Parathyroid adenoma (tissue), 2 donors: Measurements from ENCODE around the gene EHD1.

Experiments
- H2AFZ ChIP-seq: fragments of 300-600 bp; sonication (generic); one replicate; pipeline ENCODE4 v1.7.0; 2017; ENCODE audit warnings: antibody characterized with exemption, mild to moderate bottlenecking
- H3K27ac ChIP-seq: fragments of 300-600 bp; sonication (generic); one replicate; pipeline ENCODE4 v1.7.0; 2017
- H3K27me3 ChIP-seq: fragments of 300-600 bp; sonication (generic); one replicate; pipeline ENCODE4 v1.7.0; 2017; ENCODE audit warnings: low read length; ENCODE audit not compliant: control insufficient read depth, insufficient read depth
- H3K36me3 ChIP-seq: fragments of 300-600 bp; sonication (generic); one replicate; pipeline ENCODE4 v1.7.0; 2017; ENCODE audit warnings: low read length; ENCODE audit not compliant: control insufficient read depth, insufficient read depth
- H3K4me1 ChIP-seq: fragments of 300-600 bp; sonication (generic); one replicate; pipeline ENCODE4 v1.7.0; 2017; ENCODE audit warnings: control low read depth
- H3K4me2 ChIP-seq: fragments of 300-600 bp; sonication (generic); one replicate; pipeline ENCODE4 v1.7.0; 2017; ENCODE audit warnings: low read length
- H3K4me3 ChIP-seq: fragments of 300-600 bp; sonication (generic); one replicate; pipeline ENCODE4 v1.7.0; 2017; ENCODE audit warnings: low read depth, low read length
- H3K79me2 ChIP-seq: fragments of 300-600 bp; sonication (generic); one replicate; pipeline ENCODE4 v1.7.0; 2017; ENCODE audit warnings: control low read depth
- H3K9ac ChIP-seq: fragments of 300-600 bp; sonication (generic); one replicate; pipeline ENCODE4 v1.7.0; 2017; ENCODE audit warnings: mild to moderate bottlenecking
- H3K9me3 ChIP-seq: fragments of 300-600 bp; sonication (generic); one replicate; pipeline ENCODE4 v1.7.0; 2017; ENCODE audit warnings: low read length; ENCODE audit not compliant: control insufficient read depth
- TF ChIP-seq, protein P1 (sequence below): fragments of 300-600 bp; sonication (generic); IDR thresholded peaks from one replicate; pipeline ENCODE4 v1.7.0; 2017; ENCODE audit warnings: antibody characterized with exemption, mild to moderate bottlenecking
- donor health status: primary hyperparathyroidism.

Gene EHD1

DNA sequence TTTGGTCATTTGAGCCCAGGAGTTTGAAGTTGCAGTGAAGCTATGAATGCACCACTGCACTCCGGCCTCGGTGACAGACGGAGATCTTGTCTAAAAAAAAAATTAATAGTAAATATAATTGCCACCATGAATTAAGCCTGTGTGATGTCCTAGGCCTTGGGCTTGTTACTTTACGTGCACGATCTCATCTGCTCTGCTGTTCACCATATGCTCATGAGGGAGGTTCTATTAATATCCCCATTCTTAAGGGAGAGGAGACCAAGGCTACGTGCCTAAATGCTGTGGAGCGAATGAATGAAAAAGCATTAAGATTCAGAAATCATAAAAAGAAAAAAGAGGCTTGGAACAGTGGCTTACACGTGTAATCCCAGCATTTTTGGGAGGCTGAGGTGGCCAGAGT is 41.2 kb upstream of the EHD1 start:
- TF ChIP-seq, protein P1, sequence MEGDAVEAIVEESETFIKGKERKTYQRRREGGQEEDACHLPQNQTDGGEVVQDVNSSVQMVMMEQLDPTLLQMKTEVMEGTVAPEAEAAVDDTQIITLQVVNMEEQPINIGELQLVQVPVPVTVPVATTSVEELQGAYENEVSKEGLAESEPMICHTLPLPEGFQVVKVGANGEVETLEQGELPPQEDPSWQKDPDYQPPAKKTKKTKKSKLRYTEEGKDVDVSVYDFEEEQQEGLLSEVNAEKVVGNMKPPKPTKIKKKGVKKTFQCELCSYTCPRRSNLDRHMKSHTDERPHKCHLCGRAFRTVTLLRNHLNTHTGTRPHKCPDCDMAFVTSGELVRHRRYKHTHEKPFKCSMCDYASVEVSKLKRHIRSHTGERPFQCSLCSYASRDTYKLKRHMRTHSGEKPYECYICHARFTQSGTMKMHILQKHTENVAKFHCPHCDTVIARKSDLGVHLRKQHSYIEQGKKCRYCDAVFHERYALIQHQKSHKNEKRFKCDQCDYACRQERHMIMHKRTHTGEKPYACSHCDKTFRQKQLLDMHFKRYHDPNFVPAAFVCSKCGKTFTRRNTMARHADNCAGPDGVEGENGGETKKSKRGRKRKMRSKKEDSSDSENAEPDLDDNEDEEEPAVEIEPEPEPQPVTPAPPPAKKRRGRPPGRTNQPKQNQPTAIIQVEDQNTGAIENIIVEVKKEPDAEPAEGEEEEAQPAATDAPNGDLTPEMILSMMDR = no peak
- no peaks in the 10 kb centered on the region for H3K79me2 ChIP-seq
- no peak overlapping the region for H3K27ac ChIP-seq
- no peaks in the 10 kb centered on the region for H3K36me3 ChIP-seq
- no peaks in the 10 kb centered on the region for H3K27me3 ChIP-seq
- H3K9ac ChIP-seq = no peak overlapping the region
- H3K4me1 ChIP-seq = peaks cover 2% of the 10 kb centered on the region
- H3K4me2 ChIP-seq = no peak overlapping the region
- H3K4me3 ChIP-seq = no peak overlapping the region
- H3K9me3 ChIP-seq = no peaks in the 10 kb centered on the region
- H2AFZ ChIP-seq = no peak overlapping the region

DNA sequence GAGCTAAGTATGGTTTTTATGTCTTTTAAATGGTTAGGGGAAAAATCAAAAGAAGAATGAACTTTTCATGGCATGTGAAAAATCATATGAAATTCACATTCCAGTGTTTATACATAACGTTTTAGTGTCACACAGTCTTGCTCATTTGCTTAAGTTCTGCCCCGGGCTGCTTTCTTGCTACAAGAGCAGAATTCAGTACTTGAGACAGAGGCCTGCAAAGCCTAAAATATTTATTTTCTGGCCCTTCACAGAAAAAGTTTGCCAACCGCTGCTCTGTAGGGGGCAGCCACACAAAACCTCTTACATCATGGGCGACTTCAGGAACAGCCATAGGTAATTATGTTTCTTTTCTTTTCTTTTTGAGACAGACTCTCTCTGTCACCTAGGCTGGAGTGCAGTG is 39.6 kb upstream of the EHD1 start:
- H3K36me3 ChIP-seq = no peaks in the 10 kb centered on the region
- H3K9ac ChIP-seq = no peak overlapping the region
- H3K4me1 ChIP-seq = no peaks in the 10 kb centered on the region
- no peaks in the 10 kb centered on the region for H3K27me3 ChIP-seq
- peak overlapping the region; percentile 74 for H2AFZ ChIP-seq
- H3K4me2 ChIP-seq = peak overlapping the region; percentile 89
- H3K9me3 ChIP-seq = no peaks in the 10 kb centered on the region
- H3K4me3 ChIP-seq = peak overlapping the region; percentile 88
- peak overlapping the region; percentile 64 for H3K27ac ChIP-seq
- no peaks in the 10 kb centered on the region for H3K79me2 ChIP-seq
- TF ChIP-seq, protein P1 = peak; percentile 9

DNA sequence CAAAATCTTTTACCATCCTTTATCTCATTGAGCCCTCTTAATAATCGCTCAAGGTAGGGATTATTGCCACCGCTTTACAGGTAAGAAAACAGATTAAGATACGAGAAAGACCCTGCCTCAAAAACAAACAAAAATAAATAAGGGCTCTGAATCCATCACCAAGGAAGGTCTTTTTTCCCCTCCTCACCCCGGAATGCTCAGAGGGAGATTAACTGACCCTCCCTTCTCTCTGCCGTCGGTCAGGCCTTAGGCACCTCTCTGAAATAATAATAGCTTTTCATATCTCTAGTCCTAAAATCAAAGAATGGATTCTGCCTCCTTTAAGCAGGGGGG is 39.2 kb upstream of the EHD1 start:
- Histone ChIP-seq H3K27me3 (no peaks in the 10 kb centered on the region), H3K36me3 (no peaks in the 10 kb centered on the region), H2AFZ (peak overlapping the region; percentile 74), H3K4me3 (peak overlapping the region; percentile 88), H3K4me1 (no peaks in the 10 kb centered on the region), H3K9me3 (no peaks in the 10 kb centered on the region), H3K79me2 (no peaks in the 10 kb centered on the region), H3K4me2 (peak overlapping the region; percentile 89), H3K9ac (no peak overlapping the region), H3K27ac (peak overlapping the region; percentile 64)
- TF ChIP-seq, protein P1 = no peak

DNA sequence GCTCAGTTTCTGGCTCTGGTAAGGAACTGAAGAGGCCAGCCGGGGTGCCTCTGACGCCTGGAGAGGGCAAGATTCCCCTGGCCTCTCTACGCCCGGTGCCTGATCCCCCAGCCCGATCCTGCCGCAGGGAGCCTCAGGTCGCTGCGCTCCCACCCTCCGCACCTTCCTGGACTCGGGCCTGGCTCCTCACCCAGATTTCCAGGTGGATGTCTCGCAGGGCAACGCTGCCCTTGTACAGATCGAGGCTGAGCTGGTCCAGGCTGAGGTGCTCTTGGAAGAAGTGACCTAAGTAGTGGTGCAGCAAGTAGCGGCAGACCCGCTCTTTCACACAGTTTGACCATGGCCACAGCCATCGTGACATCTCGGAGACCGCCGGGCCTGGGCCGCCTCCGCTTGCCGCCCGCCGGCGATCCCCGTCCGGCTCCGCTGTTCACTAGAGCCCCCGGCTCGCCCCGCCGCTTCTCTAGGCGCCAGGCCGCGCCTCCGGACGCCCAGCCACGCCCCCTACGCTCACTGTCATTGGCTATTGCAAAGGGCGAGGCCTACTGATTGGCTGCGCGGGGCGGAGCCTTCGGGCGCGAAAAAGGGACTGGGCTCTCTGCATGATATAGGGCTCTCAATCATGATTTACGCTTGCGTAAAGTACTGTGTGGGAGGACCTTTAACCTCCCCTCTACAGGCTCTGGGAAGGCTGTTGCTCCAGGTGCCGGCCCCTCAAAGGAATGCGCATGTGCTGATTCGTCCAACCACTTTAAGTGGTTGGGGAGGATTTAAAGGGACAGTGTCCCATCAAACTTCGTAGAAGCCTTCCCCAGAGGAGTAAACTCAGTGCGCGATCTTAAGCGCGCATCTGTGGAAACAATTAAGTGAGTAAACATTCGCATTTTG is 38.6 kb upstream of the EHD1 start, which contains the start of gene ATG2A:
ATG2A (minus strand) TSS at position 435 of the 888 bp plus-strand sequence; CDS start at position 361, 74 bp downstream.
- H3K4me1 ChIP-seq = no peaks in the 10 kb centered on the region
- H3K4me3 ChIP-seq = peak within 1 kb of the TSS; percentile 88
- H3K9ac ChIP-seq = peak within 1 kb of the TSS; percentile 80
- peak within 1 kb of the TSS; percentile 74 for H2AFZ ChIP-seq
- TF ChIP-seq, protein P1 = no peak
- H3K36me3 ChIP-seq = no peaks in the 10 kb centered on the region
- no peaks in the 10 kb centered on the region for H3K27me3 ChIP-seq
- H3K9me3 ChIP-seq = no peaks in the 10 kb centered on the region
- no peaks in the 10 kb centered on the region for H3K79me2 ChIP-seq
- H3K27ac ChIP-seq = peak within 1 kb of the TSS; percentile 64
- H3K4me2 ChIP-seq = peak within 1 kb of the TSS; percentile 95
